ENCODE data around the gene BLCAP.
"Not testable (repeated sequence)": the region's sequence is repeated elsewhere in the genome, so short reads cannot be mapped to it uniquely, and the experiment has no call there.

The BLCAP gene

DNA sequence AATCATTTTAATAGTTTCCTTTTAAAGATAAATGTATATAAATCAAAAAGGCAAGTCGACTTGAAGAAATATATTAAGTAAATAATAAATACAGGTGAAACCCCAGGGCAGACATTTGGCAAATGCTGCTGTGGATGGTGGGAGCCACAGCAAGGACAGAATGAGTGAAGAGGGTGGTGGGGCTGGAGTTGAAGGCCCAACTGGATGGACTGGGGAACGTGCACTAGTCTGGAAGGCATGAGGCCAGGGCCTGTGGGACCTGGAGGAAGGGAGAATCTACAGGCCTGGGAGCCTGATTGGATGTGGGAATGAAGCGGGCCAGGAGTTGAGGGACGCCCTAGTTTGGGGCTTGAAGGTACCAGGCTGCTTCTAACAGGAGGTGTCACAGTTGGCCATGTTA lies 30.6 kb upstream of the BLCAP start:
- no peak for DNase-seq (ENCODE audit: low read depth, low spot score)

DNA sequence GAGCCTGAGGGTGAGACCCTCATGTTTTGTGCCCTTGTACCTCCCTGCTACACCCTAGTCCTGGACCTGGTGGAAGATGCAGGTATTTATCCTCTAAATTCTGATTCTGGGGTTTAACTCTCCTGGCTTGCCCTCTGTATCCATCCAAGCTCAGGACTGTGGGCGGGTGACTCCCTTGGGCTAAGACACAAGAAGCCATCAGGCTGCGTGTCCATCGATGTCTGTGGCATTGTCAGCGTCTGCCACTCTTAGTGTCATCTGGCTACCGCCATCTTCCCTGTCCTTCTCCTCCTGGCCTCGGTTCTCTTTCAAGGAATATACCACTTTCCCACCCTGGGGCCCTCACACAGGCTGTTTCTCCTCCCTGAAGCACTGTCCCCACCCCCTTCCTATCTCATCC lies 28.9 kb upstream of the BLCAP start:
- DNase-seq (ENCODE audit: low read depth, low spot score), result no peak

DNA sequence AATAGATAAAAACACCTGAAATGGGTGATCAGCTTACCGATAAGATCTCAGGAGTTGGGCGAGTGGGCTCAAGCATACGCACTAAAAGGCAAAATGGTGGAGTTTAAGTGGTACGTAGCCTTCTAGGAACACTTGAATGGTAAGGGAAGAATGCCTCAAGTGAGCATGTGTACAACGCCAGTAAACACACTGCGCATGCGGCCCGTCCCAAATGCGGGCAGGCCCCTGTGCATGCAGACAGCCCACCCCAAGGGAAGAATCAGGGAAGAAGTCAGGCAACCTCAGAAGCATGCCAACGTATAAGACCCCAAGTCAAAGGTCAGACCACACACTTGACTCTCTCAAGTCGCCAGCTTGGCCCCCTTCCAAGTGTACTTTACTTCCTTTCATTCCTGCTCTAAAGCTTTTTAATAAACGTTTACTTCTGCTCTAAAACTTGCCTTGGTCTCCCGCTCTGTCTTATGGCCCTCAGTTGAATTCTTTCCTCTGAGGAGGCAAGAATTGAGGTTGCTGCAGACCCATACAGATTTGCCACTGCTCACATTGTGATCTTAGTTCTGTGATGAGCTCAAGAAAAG lies 27.1 kb upstream of the BLCAP start:
- not testable (repeated sequence) for DNase-seq (ENCODE audit: low read depth, low spot score)

DNA sequence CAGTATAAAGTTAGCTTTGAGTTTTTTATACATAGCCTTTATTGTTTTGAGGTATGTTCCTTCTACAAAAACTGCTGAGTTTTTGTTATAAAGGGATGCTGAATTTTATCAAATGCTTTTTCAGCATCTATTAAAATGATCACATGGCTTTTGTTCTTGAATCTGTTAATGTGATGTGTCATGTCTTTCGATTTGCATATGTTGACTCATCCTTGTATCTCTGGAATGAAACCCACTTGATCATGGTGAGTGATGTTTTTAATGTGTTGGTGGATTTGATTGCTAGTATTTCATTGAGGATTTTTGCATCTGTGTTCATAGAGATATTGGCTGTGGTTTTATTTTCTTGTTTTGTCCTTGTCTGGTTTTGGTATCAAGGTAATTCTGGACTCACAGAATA lies 24.7 kb upstream of the BLCAP start:
- DNase-seq (ENCODE audit: low read depth, low spot score), result no peak

DNA sequence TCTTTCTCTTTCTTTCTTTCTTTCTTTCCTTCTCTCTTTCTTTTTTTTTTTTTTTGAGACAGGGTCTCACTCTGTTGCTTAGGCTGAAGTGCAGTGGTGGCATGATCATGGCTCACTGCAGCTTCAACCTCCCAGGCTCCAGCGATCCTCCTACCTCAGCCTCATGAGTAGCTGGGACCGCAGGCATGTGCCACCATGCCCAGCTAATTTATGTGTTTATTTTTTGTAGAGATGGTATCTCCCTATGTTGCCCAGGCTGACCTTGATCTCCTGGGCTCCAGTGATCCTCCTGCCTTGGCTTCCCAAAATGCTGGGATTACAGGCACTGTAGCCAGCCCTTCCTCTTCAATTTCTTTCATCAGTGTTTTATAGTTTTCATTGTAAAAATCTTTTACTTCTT lies 24.0 kb upstream of the BLCAP start:
- not testable (repeated sequence) for DNase-seq (ENCODE audit: low read depth, low spot score)

DNA sequence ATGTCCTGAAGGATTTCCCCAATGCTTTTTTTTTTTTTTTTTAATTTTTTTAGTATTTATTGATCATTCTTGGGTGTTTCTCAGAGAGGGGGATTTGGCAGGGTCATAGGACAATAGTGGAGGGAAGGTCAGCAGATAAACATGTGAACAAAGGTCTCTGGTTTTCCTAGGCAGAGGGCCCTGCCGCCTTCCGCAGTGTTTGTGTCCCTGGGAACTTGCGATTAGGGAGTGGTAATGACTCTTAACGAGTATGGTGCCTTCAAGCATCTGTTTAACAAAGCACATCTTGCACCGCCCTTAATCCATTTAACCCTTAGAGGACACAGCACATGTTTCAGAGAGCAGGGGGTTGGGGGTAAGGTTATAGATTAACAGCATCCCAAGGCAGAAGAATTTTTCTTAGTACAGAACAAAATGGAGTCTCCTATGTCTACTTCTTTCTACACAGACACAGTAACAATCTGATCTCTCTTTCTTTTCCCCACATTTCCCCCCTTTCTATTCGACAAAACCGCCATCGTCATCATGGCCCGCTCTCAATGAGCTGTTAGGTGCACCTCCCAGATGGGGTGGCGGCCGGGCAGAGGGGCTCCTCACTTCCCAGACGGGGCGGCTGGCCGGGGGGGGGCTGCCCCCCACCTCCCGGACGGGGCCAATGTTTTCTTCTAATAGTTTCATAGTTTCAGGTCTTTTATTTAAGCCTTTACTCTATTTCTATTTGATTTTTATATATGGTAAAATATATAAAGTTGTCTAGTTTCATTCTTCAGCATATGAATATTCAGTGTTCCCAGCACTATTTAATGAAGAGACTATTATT lies 22.6 kb upstream of the BLCAP start:
- not testable (repeated sequence) for DNase-seq (ENCODE audit: low read depth, low spot score)

DNA sequence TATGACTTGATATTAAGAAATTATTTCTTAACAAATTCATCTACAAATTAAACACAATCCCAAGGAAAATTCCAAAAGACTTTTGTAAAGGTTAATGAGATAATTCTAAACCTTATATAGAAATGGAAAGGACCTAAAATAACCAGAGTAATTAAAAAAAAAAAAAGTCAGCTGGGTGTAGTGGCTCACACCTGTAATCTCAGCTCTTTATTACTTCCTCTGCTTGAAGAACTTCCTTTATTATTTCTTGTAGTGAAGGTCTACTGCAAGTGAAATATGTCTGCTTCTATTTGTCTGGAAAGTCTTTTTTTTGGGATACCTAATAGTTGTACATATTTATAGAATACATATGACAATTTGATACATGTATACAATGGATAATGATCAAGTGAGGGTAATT lies 20.2 kb upstream of the BLCAP start:
- DNase-seq (ENCODE audit: low read depth, low spot score), result no peak

DNA sequence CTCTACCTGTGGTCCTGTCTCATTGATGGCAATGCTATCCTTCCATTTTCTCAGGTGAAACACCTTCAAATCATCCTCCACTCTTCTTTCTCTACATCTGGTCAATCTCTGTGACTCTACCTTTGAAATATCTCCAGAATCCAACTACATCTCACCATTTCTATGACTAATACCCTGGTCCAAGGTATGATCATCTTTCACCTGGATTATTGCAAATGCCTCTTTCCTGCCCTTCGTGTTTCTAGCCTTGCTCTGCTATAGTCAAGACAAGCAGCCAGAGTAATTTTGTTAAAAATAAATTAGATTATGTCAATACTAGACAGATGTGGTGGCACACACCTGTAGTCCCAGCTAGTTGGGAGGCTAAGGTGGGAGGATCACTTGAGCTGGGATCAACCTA lies 17.8 kb upstream of the BLCAP start:
- DNase-seq (ENCODE audit: low read depth, low spot score), result no peak

DNA sequence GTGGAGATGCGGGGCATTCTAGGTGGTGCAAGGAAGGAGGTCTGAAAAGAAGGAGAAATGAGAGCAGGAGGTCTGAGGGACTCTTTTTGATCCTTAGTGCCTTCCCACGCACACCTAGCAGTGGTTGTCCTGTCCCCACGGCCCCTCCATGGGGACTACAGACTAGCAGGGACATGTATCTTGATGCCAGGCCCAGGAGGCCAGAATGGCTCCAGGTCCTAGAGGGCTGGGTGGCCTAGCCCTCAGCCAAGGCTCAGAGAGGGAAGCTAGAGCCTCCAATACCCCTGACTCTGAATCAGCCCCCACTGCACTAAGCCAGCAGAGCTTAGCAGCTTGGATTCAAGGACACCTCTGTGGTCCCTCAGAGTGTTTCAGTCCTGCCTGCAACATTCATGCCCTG lies 16.7 kb upstream of the BLCAP start:
- no peak for DNase-seq (ENCODE audit: low read depth, low spot score)

DNA sequence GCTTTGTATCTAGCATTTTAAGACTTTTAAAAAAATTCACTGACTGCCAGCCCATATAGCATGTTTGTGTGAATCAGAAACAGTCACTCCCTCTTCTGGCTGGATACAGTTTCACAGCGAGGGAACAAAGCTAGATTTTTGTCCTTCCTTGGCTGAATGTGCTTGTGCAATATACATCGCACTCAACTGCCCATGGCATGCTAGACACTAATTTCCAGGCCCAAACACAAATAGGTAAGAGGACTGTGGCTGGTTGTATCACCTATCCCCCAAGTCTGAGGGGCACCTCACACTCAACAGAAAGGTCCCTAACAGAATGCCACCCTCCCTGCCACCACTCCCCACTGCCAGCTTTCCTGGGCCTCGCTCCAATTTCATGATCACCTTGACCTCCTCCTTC lies 16.2 kb upstream of the BLCAP start:
- DNase-seq (ENCODE audit: low read depth, low spot score), result no peak

DNA sequence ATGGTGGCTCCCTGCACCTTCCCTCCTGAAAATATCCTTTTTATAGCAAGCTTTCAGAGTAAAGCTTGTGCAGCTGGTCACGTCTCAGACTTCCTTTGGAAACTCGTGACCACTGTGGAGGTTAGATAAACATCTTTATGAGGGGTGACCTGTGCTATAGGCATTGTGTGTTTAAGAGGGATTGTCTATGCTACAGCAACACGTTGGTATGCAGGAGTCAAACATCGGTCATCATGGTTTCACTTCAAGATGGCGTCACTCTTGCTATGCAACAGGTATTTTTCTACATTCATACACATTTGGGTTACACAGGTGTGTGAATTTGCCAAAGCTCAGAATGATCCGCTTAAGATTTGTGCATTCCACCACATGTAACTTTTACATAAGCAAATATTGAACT lies 14.6 kb upstream of the BLCAP start:
- DNase-seq (ENCODE audit: low read depth, low spot score), result no peak

DNA sequence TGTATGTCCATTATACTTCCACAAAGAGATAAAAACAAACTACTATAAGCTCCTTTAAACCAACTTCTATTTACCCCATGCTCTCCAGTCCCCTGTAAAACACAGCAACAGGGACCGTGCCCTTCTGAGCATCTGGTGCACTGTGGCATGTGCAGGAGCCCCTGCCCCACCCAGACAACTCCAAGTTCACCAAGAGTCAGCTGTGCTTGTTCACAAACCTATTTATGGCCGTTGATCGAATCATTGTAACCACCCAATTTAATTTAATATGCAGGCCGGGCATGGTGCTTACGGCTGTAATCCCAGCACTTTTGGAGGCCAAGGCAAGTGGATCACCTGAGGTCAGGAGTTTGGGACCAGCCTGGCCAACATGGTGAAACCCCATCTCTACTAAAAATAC lies 13.7 kb upstream of the BLCAP start:
- DNase-seq (ENCODE audit: low read depth, low spot score), result no peak

DNA sequence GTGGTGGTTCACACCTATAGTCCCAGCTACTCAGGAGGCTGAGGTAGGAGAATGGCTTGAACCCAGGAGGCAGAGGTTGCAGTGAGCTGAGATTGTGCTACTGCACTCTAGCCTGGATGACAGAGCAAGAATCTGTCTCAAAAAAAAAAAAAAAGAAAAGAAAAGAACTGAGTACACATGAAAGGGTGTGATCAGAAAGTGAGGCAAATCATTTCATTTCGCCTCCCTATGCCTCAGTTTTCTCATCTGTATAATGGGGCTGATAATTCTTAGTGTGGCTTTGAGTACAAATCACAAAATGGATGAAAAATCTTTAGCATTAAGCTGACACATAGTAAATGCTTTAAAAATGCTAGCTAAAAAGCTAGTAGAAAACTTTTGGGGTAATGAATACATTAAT lies 13.2 kb upstream of the BLCAP start:
- not testable (repeated sequence) for DNase-seq (ENCODE audit: low read depth, low spot score)

DNA sequence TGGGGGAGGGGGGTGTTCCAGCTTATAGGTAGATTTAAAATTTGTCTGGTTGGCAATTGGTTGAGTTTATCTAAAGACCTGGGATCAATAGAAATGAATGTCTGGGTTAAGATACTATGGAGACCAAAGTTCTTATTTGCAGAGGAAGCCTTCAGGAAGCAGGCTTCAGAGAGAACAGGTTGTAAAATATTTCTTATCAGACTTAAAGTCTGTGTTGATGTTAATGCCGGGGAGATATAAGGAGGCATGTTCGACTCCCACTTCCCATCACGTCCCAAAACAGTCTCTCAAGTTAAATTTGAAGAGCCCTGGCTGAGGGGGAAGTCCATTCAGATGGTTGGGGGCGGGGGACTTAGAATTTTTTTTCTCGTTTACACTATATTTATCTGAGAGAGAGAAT lies 12.3 kb upstream of the BLCAP start:
- no peak for DNase-seq (ENCODE audit: low read depth, low spot score)

DNA sequence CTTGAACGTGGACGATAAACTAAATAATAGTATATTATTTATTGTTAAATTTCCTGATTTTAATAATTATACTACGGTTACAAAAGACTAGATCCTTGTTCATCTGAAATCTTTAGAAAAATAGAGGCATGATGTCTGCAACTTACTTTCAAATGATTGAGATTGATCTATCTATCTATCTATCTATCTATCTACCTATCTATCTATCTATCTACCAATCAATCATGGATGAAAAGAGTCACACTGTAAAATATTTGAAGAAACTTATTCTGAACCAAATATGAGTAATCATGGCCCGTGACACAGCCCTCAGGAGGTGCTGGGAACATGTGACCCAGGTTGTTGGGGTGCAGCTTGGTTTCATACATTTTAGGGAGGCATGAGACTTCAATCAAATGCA lies 11.7 kb upstream of the BLCAP start:
- no peak for DNase-seq (ENCODE audit: low read depth, low spot score)

DNA sequence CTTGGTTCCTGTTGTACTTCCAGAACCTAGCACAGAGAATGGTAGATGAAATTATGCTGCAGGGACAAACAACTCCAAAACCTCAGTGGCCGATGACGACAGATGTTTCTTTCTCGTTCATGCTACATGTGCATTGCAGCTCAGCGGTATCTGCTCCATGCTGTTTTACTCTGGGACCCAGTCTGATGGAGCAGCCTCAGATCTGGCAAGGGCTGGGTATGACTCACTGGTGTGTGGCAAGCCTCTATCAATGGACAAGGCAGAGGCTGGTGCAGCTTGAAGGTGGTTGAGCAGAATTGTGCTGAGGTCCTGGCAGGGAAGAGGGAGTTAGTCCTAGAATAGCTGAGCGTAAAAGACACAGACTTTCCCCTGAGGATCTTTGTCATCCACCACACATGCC lies 10.3 kb upstream of the BLCAP start:
- DNase-seq (ENCODE audit: low read depth, low spot score), result no peak

DNA sequence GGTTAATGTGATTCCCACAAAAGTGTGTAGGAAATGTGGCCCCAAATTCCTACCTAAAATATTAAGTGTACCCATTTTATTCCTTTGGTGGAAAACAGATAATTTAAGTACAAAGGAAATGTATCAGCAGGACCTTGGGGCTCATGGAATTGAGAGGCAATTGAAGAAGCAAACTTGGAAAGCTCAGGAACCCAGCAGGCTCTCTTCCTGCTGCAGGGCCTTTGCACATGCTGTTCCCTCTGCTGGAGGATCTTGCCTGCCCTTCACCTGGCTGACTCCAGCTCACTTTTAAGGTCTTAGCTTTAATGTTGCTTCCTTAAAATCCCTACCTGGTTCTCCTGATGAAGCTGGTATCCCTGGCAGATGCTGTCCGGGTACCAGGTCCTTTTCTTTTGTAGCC lies 9.8 kb upstream of the BLCAP start:
- DNase-seq (ENCODE audit: low read depth, low spot score), result no peak

DNA sequence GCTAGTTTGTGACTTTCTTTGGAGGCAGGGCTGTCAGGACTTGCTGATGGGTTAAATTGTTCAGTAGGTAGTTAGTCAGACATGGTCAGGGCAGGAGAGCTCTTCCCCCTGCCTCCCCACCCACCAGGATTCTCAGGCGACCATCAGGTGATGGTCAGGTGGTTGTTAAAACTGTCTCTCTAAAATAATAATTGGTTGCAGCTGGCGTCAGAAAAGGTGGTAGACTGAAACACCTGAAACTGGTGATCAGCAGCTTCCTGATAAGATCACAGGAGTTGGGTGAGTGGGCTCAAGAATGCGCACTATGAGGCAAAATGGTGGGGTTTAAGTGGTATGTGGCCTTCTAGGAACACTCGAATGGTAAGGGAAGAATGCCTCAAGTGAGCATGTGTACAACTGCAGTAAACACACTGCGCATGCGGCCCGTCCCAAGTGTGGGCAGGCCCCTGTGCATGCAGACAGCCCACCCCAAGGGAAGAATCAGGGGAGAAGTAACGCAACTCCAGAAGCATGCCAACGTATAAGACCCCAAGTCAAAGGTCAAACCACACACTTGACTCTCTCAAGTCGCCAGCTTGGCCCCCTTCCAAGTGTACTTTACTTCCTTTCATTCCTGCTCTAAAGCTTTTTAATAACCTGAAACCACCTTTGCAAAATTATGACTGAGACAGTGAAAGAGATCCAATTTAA lies 7.9 kb upstream of the BLCAP start:
- no peak for DNase-seq (ENCODE audit: low read depth, low spot score)

DNA sequence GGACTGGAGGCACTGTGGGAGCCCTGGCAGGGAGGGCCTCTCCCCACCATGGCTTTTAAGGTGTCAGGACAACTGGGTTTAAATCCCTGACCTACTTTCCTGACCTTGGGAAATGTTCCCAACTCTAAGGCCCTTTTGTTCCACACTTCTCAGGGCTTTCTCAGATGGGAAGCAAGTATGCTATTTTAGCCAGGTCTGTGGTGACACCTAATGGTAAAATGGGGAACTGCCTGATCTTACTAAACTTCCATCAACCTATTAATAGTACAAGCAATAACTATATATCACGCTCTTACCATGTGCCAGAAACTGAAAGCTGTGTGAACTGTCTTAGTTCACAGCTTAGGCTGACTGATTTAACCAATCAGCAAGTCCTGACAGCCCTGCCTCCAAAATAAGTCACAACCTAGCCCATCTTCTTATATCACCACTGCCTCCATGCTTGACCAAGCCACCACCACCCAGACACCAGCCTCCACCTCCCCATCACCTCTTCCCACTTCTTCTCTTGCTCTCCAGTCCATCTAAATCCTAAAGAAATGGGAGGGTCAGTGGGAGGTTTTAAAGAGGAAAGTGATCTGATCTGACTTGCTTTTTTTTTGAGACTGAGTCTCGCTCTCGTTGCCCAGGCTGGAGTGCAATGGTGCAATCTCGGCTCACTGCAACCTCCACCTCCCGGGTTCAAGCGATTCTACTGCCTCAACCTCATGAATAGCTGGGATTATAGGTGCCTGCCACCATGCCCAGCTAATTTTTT lies 6.9 kb upstream of the BLCAP start:
- peak; percentile 30 for DNase-seq (ENCODE audit: low read depth, low spot score)

DNA sequence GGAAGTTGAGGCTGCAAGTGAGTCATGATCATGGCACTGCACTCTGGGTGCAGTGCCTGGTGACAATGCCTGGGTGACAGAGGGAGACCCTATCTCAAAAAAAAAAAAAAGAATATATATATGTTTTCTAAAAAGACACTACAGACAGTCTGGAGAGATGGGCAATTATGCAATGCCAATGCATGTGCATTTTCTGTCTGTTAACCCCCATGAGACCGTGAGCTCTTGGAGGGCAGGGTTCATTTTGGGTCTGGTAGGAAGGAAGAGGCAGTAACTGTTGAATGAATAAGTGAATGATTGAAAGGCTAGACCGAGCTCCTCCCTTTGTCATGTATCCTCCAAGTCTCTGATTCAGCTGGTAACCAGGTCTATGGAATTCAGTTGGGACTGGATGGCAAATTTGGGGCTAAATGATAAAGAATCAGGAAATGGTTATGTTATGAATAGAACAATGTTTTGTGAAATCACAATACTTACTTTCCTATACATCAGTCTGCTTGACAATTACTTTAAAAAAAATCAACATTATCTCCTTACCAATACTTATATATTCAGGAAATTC lies 5.6 kb upstream of the BLCAP start:
- DNase-seq (ENCODE audit: low read depth, low spot score), result no peak

DNA sequence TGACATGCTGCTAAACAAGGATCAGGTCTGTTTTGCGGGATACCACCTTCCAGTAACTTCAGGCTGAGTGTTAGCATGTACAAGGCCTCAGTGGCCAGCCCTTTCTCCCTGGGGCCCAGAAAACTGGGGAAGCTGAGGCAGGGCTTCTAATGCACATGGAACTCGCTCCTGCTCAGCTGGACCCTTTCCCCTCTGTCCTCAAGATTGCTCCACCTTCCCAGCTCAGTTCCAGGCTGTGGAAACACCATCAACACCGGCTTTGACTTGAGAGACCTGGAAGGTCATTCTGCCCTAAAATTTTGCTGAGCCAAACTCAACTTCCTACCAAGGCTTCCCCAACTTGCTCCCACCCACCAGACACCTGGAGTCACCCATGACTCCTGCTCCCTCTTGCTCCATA lies 4.2 kb upstream of the BLCAP start:
- no peak for DNase-seq (ENCODE audit: low read depth, low spot score)

DNA sequence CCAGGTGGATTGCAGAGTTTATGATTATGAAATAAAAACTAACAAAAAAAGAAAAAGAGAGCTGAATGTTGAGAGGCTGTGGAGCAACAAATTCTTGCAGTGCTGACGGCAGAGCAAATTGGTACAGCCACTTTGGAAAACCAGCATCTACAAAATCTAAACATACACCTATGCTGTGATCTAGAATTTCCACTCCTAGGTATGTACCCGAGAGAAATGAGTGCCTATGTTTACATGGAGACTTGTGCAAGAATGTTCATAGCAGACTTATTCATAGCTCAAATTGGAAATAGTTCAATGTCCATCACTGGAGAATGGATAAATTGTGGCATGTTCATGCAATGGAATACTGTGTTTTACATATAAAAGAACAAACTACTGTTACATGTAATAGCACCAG lies 3.0 kb upstream of the BLCAP start:
- DNase-seq (ENCODE audit: low read depth, low spot score), result no peak

Measured in activated CD4-positive, CD25-positive, alpha-beta regulatory T cell treated with anti-CD3 and anti-CD28 coated beads, Interleukin-2, amount 50 U/mL, for 16 hours (primary cell).